Measurements from ENCODE around the gene FAM47E.

- TF ChIP-seq, protein P1, sequence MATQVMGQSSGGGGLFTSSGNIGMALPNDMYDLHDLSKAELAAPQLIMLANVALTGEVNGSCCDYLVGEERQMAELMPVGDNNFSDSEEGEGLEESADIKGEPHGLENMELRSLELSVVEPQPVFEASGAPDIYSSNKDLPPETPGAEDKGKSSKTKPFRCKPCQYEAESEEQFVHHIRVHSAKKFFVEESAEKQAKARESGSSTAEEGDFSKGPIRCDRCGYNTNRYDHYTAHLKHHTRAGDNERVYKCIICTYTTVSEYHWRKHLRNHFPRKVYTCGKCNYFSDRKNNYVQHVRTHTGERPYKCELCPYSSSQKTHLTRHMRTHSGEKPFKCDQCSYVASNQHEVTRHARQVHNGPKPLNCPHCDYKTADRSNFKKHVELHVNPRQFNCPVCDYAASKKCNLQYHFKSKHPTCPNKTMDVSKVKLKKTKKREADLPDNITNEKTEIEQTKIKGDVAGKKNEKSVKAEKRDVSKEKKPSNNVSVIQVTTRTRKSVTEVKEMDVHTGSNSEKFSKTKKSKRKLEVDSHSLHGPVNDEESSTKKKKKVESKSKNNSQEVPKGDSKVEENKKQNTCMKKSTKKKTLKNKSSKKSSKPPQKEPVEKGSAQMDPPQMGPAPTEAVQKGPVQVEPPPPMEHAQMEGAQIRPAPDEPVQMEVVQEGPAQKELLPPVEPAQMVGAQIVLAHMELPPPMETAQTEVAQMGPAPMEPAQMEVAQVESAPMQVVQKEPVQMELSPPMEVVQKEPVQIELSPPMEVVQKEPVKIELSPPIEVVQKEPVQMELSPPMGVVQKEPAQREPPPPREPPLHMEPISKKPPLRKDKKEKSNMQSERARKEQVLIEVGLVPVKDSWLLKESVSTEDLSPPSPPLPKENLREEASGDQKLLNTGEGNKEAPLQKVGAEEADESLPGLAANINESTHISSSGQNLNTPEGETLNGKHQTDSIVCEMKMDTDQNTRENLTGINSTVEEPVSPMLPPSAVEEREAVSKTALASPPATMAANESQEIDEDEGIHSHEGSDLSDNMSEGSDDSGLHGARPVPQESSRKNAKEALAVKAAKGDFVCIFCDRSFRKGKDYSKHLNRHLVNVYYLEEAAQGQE (IDR thresholded peaks at IDR 0.05; ENCODE audit: insufficient read depth in 1 of 2, low read depth in 2 of 2, low read length in 1 of 2) = no peak
- TF ChIP-seq CTCF (IDR thresholded peaks at IDR 0.05) = no peak
- no peak for TF ChIP-seq POLR2AphosphoS5 (IDR thresholded peaks at IDR 0.05; ENCODE audit: low read depth, low read length)
These were observed 49.7 kb downstream of the FAM47E start for GRCh38 chr4:76301068-76301774.

Measured in Panc1 (cell line).